Left ventricle myocardium inferior (tissue), 1 donor: Measurements from ENCODE around the gene PPFIA2. TPM values are rescaled to one million over a fixed set of nuclear protein-coding genes. Genes with fewer than 3 reads are reported as not detected.

ENCODE experiments used
- DNase-seq: peaks from one replicate; pipeline ENCODE4 v3.0.0-alpha.2; 2020
- H3K27ac ChIP-seq: fragments of 200-600 bp; replicated peaks from 2 replicates; pipeline ENCODE4 v1.8.0; 2021
- H3K27me3 ChIP-seq: fragments of 200-600 bp; 2 replicates; pipeline ENCODE4 v1.8.0; 2021; ENCODE audit warnings: low read depth
- H3K36me3 ChIP-seq: fragments of 200-600 bp; 2 replicates; pipeline ENCODE4 v1.8.0; 2021
- H3K4me1 ChIP-seq: fragments of 200-600 bp; 2 replicates; pipeline ENCODE4 v1.8.0; 2021
- H3K4me3 ChIP-seq: fragments of 200-600 bp; 2 replicates; pipeline ENCODE4 v1.8.0; 2021; ENCODE audit warnings: mild to moderate bottlenecking, moderate library complexity
- H3K9me3 ChIP-seq: fragments of 200-600 bp; replicated peaks from 2 replicates; pipeline ENCODE4 v1.8.0; 2021
- intact Hi-C: fragments of 100-400 bp; cut with micrococcal nuclease; formaldehyde crosslinking; loops from one replicate; pipeline ENCODE4 v1.11.0; 2022
- total RNA-seq: library from RNA; stranded (reverse); fragmentation: NEBNext Ultra II Directional; extraction: Animal tissue kit (Norgen Biotek cat#: 25700); gene quantifications from one replicate; pipeline ENCODE4 v1.2.1, GENCODE V29; 2021
- TF ChIP-seq, protein P1 (sequence below): fragments of 200-600 bp; IDR thresholded peaks from 2 replicates; pipeline ENCODE4 v1.8.0; 2021; ENCODE audit warnings: antibody characterized with exemption, mild to moderate bottlenecking, borderline replicate concordance
- donor health status: DM: no; HTN: yes; CAD: no; lungs with severe emphysema.

Gene PPFIA2
- total RNA-seq, 1 donor from 2014 or later: 0.82 TPM

DNA sequence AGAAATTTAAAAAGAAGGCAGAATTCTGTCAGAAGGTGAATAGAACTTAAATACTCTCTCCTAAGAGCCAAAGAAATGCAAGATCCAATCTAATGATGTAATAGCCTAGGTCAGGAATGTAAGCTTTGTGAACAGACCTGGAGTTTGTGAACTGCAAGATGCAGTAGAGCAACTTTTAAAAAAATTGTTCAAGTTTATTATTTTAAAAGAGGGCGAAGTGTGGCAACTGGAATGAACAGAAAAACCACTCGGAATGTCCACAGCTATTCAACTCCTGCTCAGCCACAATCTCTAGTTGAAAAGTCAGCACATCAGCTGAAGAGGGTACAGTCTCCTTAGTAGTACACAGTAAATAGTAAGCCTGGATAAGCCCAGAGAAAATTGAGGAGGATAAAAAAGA lies 228.8 kb downstream of the PPFIA2 start:
- H3K36me3 ChIP-seq: no peaks in the 10 kb centered on the region

DNA sequence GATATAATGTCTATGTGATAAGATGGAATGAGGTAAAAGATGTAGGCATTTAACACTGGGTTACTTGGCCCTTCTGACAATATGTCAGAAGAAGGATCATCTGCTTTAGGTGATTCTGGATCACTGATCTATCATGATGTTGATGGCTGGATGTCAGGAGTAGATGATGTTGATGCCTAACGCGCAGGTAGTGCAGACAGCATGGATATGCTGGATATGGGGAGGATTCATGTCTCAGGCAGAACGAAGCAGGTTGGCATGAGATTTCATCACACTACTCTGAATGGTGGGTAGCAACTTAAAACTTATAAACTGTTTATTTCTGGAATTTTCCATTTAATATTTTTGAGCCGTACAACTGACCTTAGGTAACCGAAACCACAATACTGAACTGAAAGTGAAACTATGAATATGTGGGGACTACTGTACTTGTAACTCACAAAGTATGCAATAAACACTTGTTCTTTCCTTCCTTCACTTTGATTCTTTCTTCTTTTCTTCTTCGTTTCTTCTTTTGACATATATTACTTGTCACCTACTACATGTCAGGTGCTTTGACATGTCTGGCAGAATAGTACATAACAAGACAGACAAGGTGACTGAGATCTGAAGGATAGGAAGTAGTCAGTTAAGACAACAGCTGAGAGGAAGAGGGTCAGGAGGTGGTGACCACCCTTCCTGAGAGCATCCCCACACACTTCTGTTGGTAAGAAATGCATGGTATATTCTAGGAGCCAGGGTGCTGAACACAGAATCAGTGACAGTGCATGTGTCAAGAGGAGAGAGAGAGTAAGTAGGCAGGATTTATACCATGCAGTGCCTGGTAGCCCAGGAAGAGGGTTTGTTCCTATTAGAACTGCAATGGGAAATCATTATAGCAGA lies 238.8 kb downstream of the PPFIA2 start:
- TF ChIP-seq, protein P1, sequence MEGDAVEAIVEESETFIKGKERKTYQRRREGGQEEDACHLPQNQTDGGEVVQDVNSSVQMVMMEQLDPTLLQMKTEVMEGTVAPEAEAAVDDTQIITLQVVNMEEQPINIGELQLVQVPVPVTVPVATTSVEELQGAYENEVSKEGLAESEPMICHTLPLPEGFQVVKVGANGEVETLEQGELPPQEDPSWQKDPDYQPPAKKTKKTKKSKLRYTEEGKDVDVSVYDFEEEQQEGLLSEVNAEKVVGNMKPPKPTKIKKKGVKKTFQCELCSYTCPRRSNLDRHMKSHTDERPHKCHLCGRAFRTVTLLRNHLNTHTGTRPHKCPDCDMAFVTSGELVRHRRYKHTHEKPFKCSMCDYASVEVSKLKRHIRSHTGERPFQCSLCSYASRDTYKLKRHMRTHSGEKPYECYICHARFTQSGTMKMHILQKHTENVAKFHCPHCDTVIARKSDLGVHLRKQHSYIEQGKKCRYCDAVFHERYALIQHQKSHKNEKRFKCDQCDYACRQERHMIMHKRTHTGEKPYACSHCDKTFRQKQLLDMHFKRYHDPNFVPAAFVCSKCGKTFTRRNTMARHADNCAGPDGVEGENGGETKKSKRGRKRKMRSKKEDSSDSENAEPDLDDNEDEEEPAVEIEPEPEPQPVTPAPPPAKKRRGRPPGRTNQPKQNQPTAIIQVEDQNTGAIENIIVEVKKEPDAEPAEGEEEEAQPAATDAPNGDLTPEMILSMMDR: no peak
- DNase-seq: no peak
- intact Hi-C loops: no loop called here
- H3K4me3 ChIP-seq: peak overlapping the region; percentile 29
- H3K36me3 ChIP-seq: no peaks in the 10 kb centered on the region
- no peaks in the 10 kb centered on the region for H3K27me3 ChIP-seq
- H3K27ac ChIP-seq: no peak overlapping the region
- no peaks in the 10 kb centered on the region for H3K9me3 ChIP-seq
- peaks cover 6% of the 10 kb centered on the region for H3K4me1 ChIP-seq

More for the DNA sequence above, 228.8 kb downstream of the PPFIA2 start:
- Histone ChIP-seq H3K9me3 (no peaks in the 10 kb centered on the region), H3K27me3 (no peaks in the 10 kb centered on the region), H3K27ac (no peak overlapping the region), H3K4me3 (no peak overlapping the region), H3K4me1 (no peaks in the 10 kb centered on the region)
- intact Hi-C loops: no loop called here
- TF ChIP-seq, protein P1: no peak
- DNase-seq: no peak

DNA sequence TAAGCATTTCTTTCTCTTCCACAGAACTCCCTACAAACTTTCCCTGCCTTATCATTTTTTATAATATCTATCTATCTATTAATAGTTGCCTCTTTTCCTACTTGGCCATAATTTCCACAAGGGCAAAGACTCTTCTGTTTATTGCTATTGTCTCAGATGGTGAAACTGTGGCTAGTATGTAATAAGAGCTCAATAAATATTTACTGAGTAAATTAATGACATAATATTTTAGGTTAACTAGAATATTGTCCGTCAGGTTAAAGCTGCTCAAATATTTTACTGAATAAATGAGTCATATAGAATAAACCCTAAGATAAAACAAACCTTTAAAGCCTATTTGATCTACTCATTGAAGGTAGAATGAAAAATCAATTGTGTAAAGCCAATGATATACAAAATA lies 240.5 kb downstream of the PPFIA2 start:
- Histone ChIP-seq H3K27ac (no peak overlapping the region), H3K36me3 (no peaks in the 10 kb centered on the region), H3K4me1 (peaks cover 6% of the 10 kb centered on the region), H3K9me3 (peaks cover 7% of the 10 kb centered on the region), H3K27me3 (no peaks in the 10 kb centered on the region), H3K4me3 (no peak overlapping the region)
- TF ChIP-seq, protein P1: no peak
- DNase-seq: no peak
- intact Hi-C loops: no loop called here

DNA sequence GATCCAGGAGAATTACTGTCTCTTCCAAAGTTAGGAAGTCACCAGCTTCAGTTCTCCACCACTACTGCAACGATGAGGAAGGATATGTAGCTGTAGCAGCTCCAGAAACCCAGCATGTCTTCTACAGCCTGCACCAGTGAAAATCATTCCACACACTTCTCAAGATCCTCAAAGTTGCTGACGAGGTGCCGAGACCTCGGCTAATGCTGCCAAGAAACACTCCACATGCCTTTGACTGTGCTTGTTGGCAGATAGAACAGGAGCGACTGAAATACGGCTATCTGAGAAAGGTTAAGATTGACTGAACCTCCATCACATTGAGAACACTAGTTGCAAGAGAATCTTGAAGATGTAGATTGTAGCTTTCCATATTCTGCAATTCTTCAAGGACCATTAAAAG lies 241.9 kb downstream of the PPFIA2 start:
- H3K27ac ChIP-seq: no peak overlapping the region
- peaks cover 6% of the 10 kb centered on the region for H3K4me1 ChIP-seq
- H3K4me3 ChIP-seq: no peak overlapping the region
- DNase-seq: no peak
- TF ChIP-seq, protein P1: no peak
- H3K9me3 ChIP-seq: peaks cover 11% of the 10 kb centered on the region
- H3K27me3 ChIP-seq: no peaks in the 10 kb centered on the region
- H3K36me3 ChIP-seq: no peaks in the 10 kb centered on the region
- intact Hi-C loops: no loop called here

DNA sequence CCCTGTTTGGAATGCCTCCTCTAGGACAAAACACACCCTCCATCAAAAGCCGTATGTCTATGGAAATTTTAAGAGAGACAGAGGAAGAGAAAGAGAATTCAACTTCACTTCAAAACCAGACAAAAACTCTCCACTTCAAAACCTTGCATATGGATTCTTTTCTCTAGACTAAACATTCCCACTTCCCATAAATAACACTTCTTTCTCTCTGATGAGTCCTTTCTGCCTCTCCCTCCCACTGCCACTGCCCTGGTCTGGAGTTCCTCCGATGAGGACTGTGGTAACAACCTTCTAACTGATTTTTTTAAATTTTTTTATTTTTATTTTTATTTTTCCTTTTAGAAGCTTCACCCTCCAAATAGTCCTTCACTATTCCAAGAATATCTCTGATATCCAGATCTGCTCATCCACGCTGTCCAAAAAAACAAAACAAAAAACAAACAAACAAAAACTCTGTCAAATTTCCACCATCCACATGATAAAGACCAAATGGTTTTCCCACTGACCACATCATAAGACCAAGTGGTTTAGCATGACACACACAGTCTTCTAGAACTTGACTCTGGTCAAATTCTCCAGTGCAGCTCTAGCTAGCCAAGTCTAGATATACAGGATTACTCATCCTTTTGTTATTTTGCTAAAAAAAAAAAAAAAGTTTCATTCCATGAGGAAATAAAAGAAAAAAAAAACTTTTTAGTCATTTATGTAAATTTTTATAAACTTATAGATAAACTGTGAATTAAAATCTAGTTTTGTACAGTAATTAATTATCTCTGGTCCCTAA lies 256.0 kb downstream of the PPFIA2 start:
- H3K27ac ChIP-seq: no peak overlapping the region
- TF ChIP-seq, protein P1: no peak

More for the DNA sequence above, 256.0 kb downstream of the PPFIA2 start:
- Histone ChIP-seq H3K27me3 (no peaks in the 10 kb centered on the region), H3K4me1 (peaks cover 5% of the 10 kb centered on the region), H3K36me3 (no peaks in the 10 kb centered on the region), H3K4me3 (no peak overlapping the region), H3K9me3 (peaks cover 5% of the 10 kb centered on the region)
- intact Hi-C loops: no loop called here
- DNase-seq: no peak
